NCI-H1092 treated with DMSO at 0.1 percent for 48 hours (cell line): ENCODE data around the gene TEPSIN.
A peak's percentile ranks its signal among the peaks of the same experiment; 100 is the strongest.

Experiments used
- DNase-seq: peaks from one replicate; lab custom pipeline; 2025; lab: John Stamatoyannopoulos, UW

The TEPSIN gene

DNA sequence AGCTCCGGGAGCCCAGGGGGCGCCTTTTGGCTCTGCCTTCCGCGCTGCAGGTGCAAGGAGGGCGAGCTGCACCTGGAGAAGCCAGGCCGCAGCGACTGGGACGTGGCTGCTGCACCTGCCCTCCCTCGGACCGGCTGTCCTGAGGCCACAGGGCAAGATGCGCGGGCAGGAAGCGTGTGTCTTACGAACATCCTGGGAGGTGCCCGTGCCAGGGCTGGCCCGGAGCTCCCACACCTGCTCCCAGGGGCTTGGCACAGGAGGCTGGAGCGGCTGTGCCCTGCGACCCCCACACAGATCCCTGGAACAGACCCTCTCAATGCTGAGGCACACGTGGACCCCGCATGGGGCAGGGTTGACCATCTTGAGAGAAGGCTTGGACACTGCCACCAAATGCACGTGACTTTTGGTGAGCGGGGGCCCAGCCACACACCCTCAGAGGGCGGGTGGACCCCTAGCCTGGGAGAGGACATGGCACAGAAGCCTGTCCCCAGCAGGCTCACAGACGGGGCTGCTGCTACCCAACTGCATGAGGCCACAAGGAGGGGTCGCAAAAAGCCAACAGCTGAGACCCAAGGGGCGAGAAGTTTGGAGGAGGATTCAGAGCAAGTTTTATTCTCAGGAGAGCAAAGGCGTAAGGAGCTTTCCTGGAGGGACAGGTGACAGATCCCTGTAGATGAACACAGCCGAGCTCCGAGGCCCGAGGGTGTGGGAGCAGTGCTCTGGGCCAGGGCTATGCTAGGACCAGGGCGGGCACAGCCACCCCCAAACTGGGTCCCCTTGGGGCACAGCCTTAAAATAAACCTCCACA is 11.6 kb upstream of the TEPSIN start:
- peak; percentile 35 for DNase-seq

DNA sequence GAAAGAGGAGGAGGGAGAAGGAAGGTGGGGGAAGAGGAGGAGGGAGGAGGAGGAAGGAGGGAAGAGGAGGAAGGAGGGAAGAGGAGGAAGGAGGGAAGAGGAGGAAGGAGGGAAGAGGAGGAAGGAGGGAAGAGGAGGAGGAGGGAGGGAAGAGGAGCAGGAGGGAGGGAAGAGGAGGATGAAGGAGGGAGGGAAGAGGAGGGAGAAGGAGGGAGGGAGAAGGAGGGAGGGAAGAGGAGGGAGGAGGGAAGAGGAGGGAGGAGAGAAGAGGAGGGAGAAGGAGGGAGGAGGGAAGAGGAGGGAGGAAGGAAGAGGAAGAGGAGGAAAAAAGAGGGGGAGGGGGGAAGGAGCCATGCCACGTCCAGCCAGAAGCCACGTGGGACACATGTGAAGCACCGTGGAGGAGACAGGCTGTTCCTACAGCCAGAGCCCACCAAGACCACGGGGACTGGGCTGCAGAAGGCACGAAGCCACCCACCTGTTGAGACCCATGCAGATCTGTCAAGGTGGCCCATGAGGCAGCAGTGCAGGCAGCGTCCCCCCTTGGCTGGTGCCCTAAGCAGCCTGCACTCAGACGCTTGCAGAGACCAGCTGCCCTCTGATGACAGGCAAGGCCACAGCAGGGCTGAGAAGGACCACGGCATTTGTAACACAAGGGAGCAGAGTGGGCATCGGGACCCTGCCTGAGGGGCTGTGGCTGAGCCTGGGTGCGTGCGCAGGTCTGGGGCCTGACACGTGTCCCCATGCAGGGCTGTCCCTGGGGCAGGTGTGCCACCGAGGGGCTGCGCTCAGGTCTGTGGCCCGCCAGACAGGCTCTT is 10.6 kb upstream of the TEPSIN start:
- no peak for DNase-seq

DNA sequence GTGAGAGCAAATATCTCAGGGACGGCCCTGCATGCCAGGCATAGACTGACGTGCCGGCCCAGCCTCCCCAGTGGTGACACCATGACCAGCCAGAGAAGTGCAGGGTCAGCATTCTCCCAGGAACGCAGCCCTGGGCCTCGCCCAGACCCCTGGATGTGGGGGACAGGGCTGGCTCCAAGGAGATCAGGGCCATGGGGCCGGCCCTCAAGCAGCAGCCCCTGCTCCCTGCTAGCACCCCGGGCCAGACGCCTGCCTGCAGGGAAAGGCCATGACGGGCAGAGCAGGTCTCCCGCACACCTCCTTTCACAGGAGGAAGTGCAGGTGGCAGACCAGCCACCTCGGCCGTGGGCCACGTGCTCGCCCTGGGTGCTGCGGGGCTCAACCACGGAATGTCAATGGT is 9.8 kb upstream of the TEPSIN start:
- no peak for DNase-seq

DNA sequence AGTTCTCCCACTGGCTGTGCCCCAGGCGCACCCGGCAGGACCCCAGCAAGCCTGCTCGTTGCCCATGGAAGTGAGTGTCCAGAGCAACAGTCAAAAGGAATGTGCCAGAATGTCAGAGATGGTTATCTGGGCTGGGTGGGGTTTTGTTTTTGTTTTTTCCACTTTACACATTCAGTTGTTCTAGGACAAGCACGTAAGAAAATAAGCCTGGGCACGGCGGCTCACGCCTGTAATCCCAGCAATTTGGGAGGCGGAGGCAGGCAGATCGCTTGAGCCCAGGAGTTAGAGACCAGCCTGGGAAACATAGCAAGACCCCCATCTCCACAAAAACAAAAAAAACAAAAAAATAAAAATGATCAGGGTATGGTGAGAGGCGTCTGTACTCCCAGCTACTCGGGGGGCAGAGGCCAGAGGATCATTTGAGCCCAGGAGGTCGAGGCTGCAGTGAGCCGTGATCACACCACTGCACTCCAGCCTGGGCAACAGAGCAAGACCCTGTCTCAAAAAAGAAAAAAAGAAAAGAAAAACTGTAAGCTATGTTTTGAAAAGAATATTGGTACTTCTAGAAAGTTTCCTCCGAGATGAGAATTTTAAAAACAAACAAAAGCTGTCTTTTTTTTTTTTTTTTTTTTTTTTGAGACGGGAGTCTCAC is 8.6 kb upstream of the TEPSIN start:
- no peak for DNase-seq

- no peak for DNase-seq
Measured at GRCh38 chr17:81246679-81247338, 8.0 kb upstream of the TEPSIN start.

DNA sequence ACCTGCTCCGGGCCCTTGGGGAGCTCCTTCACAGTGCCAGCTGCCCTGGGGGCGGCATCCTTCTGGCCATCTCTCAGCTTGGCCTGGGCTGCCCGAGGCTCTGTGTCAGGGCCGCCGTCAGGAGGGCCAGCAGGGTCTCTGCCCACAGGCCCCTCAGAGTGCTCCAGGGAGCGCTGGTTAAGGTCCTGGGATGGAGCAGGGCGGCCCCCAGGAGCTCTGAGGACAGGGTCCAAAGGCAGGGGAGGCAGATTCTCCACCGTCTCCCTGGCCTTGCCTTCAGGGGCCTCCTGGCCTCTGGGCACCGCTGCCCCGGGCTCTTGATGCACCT is 7.5 kb upstream of the TEPSIN start:
- no peak for DNase-seq

DNA sequence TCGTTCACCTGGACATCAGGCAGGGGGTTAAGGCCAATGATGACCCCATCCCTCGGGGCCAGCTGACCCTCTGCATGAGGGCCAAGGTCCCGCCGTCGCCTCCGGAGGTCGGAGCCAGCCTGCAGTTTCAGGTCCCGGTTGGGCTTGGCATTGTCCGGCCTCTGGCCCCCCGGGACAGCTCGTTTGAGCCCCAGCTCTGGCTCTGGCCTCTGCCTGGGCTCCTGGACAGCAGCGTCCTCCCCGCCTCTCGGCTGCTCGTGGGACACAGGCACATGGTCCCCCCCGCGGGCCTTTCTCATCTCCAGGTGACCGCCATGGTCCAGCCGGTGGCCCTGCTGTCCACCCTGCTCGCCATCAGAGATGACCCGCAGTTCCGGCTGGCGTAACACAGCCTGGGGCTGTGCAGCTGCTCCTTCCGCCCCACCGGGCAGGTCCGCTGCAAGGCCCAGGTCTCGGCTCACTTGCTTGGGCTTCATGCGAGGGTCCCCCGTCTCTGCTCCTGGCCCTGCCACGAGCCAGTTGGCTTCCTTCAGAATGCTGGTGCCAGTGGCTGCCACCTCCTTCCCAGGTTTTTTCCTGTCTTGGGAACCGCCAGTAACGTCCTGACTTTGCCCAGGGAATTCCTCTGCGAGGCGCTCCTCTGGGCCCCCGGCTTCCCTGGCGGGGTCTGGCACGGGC is 6.9 kb upstream of the TEPSIN start:
- no peak for DNase-seq

DNA sequence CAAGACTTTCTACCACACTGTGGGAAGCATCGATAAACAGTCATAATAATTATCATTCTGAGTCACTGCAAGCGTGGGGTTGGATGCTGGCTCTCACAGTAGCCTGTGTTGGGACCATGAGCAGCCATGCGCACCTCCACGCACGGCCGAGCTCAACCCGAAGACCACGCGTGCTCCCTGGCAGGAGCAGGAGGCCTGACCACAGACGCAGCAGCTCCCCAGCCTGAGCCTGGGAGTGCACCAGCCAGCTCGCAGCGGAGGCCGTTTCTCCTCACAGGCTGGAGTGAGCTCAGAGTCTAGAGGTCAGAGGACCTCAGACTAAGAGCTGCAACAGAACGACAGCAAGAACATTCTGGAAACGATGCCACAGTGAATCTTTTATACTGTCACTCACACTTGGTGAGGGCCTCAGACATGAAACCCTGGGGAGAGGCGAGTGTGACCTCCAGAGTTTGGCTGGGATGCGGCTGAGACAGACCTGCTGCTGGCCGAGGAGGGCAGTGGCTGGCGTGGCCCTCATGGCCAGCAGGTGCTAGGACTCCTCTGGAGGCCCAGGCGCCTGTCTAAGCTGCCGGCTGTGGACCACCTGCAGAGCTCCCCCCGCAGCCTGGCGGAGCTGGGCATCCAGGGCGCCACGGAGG is 6.3 kb upstream of the TEPSIN start:
- DNase-seq, result no peak

GRCh38 chr17:81244358-81245023 is 5.6 kb upstream of the TEPSIN start:
- no peak for DNase-seq

GRCh38 chr17:81243333-81243664 is 4.4 kb upstream of the TEPSIN start:
- no peak for DNase-seq

DNA sequence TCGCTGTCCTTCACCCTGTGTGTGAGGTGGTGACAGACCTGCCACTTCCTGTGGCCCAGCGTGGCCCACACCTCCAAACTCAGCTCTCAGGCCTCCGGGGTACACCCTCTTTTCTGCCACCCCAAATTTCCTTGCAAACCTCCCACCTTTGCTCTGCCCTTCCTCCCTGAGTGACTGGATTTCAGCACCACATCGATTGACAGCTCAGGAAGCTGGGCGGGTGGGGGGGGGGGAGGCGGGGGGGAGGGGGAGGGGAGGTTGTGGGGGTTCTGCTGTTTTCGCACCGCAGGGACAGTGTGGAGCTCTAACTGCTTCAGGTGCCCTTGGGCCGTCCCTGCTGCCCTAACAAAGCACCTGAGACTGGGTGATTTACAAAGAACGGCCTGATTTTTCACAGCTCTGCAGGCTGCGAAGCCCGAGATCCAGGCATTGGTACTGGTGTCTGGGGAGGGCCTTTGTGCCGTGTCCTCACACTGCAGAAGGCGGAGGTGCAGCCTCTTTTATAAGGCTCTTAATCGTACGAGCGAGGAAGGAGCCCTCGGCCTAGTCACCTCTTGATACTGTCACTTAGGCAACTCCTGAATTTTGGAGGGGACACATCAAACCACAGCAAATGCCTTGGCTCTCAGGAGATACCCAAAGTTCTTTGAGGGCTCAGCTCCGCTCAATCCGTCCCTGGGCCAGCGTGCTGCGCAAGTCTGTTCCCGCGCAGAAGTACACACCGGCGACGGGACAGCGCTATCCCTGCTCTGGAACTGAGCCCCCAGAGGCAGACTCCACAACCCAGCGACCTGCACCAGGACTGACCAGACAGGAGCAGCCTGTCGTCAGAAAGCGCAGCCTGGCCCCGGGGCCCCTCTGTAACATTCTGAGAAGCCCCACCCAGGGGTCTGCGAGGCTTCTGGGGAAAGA is 3.8 kb upstream of the TEPSIN start:
- no peak for DNase-seq

DNA sequence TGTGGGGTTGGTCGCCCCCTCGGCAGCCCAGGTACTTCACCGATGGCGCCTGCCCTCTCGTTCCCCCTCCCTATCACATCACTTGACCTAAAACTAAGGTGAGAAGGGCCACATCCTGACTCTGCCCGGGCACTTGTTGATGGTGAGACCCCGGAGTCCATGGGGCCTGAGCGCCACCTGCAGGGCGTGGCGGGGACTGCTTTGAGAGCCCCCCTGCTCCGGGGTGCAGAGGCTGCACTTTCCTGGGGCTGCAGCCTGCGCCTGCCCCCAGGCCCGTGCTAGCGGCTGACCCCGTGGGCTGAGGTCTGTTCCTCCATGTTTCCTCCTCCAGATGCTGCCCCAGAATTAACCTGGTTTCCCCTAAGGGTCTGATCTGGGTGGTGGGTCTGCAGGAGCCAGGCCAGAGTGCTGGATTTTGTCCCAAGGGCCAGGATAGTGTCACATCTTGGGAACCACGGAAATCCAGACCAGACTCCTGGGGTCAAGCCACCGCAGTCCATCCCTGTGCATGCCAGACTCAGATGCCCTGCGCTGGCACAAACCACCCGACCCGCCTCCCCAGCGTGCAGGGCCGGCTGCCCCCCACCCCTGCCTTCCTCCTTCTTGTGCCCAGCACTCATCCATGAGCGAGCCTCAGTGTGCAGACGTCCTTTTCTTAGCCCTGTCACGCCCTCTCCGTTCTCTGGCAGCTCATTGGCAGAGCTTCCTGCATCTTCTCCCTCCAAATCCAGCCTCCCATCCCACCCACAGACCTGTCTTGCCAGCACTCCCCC is 3.0 kb upstream of the TEPSIN start:
- no peak for DNase-seq

- no peak for DNase-seq
Measured at GRCh38 chr17:81241203-81241602, 2.3 kb upstream of the TEPSIN start.

- DNase-seq, result no peak
Measured at GRCh38 chr17:81240761-81241160, 1.9 kb upstream of the TEPSIN start.

GRCh38 chr17:81239714-81240555 is 1.1 kb upstream of the TEPSIN start:
- DNase-seq, result peak; percentile 15

DNA sequence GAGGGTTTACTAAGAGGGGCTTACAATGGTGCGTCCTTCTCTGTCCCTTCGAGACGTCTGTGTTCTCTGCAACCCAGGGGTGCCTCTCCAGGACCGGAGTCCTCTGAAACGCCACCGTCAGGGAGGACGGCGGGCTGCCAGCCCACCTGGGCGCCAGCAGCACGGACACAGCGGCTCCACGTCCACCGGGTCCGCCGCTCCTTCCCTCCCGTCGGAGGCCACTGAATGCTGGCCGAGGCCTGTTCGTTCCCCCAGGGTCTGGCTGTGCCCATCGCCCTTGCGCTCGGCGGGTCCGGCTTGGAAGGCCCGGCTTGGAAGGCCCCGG is 403 bp downstream of the TEPSIN start:
- no peak for DNase-seq

- no peak for DNase-seq
Measured at GRCh38 chr17:81237591-81238489, 1.0 kb downstream of the TEPSIN start.
